Measurements from ENCODE around the gene ZNF496.
"Not testable (repeated sequence)": the region's sequence is repeated elsewhere in the genome, so short reads cannot be mapped to it uniquely, and the experiment has no call there.

Gene ZNF496

DNA sequence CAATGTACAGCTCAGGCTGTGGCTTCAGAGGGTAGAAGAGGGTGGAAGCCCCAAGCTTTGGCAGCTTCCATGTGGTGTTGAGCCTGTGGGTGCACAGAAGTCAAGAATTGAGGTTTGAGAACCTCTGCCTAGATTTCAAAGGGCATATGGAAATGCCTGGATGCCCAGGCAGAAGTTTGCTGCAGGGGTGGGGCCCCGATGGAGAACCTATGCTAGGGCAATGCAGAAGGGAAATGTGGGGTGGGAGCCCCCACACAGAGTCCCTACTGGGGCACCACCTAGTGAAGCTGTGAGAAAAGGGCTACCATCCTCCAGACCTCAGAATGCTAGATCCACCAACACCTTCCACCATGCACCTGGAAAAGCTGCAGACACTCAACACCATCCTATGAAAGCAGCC lies 34.7 kb upstream of the ZNF496 start:
- DNase-seq, CTCF ChIA-PET, H3K27ac Mint-ChIP-seq, H3K36me3 Mint-ChIP-seq, H3K4me1 Mint-ChIP-seq, H3K4me3 Mint-ChIP-seq: not testable (repeated sequence)
- peaks cover 20% of the 10 kb centered on the region for H3K27me3 Mint-ChIP-seq
- H3K9me3 Mint-ChIP-seq: peaks cover 14% of the 10 kb centered on the region

DNA sequence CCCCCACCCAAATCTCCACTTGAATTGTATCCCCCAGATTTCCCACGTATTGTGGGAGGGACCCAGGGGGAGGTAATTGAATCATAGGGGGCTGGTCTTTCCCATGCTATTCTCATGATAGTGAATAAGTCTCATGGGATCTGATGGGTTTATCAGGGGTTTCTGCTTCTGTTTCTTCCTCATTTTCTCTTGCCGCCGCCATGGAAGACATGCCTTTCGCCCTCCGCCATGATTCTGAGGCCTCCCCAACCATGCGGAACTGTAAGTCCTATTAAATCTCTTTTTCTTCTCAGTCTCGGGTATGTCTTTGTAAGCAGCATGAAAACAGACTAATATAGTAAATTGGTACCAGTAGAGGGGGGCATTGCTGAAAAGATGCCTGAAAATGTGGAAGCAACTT lies 33.4 kb upstream of the ZNF496 start:
- no peak overlapping the region for H3K27ac Mint-ChIP-seq
- CTCF ChIA-PET: interaction anchor here (1.5 kb wide), 1 partner anchor 8 kb away, joined by 6 read pairs; no protein-coding TSS in a partner anchor
- H3K4me3 Mint-ChIP-seq: no peak overlapping the region
- H3K36me3 Mint-ChIP-seq: no peaks in the 10 kb centered on the region
- no peak for DNase-seq
- peaks cover 14% of the 10 kb centered on the region for H3K9me3 Mint-ChIP-seq
- peaks cover 31% of the 10 kb centered on the region for H3K27me3 Mint-ChIP-seq
- H3K4me1 Mint-ChIP-seq: no peaks in the 10 kb centered on the region

DNA sequence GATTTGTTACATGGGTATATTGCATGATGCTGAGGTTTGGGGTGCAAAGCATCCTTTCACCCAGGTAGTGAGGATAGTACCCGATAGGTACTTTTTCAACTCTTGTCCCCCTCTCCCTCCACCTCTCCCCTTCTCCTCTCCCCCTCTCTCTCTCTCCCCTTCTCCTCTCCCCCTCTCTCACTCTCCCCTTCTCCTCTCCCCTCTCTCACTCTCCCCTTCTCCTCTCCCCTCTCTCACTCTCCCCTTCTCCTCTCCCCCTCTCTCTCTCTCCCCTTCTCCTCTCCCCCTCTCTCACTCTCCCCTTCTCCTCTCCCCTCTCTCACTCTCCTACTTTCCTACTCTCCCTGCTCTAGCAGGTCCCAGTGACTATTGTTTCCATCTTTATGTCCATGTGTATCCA lies 31.3 kb upstream of the ZNF496 start:
- DNase-seq, H3K4me3 Mint-ChIP-seq, H3K4me1 Mint-ChIP-seq, H3K27ac Mint-ChIP-seq, H3K36me3 Mint-ChIP-seq: not testable (repeated sequence)
- CTCF ChIA-PET: interaction anchor here (1.4 kb wide), 1 partner anchor 35 kb away, joined by 3 read pairs; no protein-coding TSS in a partner anchor
- H3K9me3 Mint-ChIP-seq: peaks cover 14% of the 10 kb centered on the region
- peaks cover 33% of the 10 kb centered on the region for H3K27me3 Mint-ChIP-seq

DNA sequence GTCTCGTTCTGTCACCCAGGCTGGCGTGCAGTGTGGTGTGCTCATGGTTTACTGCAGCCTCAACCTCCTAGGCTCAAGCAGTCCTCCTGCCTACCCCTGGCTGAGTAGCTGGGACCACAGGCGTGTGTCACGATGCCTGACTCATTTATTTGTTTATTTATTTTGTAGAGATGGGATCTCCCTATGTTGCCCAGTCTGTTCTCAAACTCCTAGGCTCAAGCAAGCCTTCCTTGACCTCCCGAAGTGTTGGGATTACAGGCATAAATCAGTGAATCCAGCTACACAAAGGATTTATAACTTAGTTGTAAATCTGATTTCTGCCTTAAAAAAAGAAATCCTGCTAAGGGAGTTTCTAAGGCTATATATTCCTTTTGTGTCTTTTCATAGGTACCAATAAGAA lies 30.5 kb upstream of the ZNF496 start:
- CTCF ChIA-PET: interaction anchor here (0.5 to 1.4 kb wide), 3 partner anchors 11 to 159 kb away, joined by 3 to 4 read pairs (median 3); no protein-coding TSS in a partner anchor
- DNase-seq: no peak
- Mint-ChIP-seq H3K4me3 (no peak overlapping the region), H3K36me3 (no peaks in the 10 kb centered on the region), H3K27me3 (peaks cover 32% of the 10 kb centered on the region), H3K27ac (no peak overlapping the region), H3K4me1 (no peaks in the 10 kb centered on the region), H3K9me3 (peaks cover 10% of the 10 kb centered on the region)

DNA sequence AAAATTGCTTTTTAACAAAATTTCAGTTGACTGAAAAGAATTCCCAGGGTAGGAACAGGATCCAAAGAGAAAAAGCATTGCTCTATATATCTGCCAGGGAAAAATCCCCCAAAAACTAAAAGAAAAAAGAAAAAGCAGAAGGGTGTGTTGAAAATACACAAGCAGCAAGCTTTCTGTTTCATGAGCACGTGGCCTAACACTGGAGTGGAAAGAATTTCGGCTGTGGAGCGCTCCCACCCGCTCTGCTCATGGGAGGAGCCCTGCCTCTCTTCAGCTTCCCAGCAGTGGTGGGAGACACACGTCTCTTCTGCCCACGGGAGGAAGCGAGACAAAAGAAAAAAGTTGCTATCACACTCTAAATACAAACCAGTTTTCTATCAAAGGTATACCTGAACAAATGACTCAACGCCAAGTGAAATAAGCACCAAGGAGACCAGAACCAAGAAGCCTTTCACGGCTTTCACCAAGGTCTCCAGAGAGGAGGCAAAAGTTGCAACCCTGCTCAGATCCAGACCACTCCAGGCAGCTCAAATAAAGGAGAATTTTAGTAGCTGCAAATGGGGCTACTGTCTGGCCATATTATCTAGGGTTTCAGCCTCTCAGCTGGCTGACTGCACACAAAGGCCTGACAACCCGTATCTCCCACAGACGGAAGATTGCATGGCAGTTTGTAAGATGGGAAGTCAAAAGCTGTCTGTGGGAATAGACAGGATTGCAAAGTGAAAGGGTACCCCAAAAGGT lies 29.5 kb upstream of the ZNF496 start:
- Mint-ChIP-seq H3K9me3 (peaks cover 10% of the 10 kb centered on the region), H3K4me3 (no peak overlapping the region), H3K36me3 (no peaks in the 10 kb centered on the region), H3K27ac (no peak overlapping the region), H3K4me1 (no peaks in the 10 kb centered on the region), H3K27me3 (peaks cover 24% of the 10 kb centered on the region)
- DNase-seq: no peak
- CTCF ChIA-PET: interaction anchor here (0.7 to 1.4 kb wide), 2 partner anchors 11 to 33 kb away, joined by 3 read pairs; no protein-coding TSS in a partner anchor

DNA sequence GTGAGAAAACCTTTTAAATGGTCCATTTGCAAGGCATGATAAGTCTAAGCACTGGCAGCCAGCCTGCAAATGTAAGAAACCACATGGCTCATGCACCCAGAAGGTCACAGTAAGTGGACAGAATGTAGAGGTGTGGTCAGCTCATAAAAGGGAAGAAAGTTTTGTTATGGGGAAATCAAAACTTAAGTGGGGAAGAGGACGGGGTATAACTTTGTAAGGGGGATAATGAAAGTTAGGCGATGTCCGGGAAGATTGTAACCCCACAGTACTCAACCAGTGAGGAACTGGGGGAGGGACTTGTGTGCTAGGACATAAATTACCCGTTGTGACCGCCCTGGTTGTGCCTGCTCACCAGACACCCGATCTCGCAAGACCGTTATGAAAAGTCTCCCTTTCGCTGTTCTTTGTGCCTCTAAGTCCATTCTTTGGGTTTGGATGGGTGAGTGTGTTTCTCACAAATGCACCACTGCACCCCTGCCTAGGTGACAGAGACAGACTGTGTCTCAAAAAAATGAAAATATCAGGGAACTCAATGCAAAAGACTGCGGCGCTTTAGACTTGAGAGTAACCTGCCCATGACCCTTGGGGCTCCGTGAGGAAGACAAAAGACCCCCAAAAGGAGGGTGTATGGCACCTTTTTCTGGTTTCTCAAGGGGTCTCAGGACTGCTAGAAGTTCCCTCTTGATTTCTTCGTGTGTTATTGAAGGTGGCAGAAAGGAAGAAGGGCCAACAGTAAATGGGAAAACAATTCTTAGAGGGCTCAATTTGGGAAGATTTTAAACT lies 28.6 kb upstream of the ZNF496 start:
- H3K4me1 Mint-ChIP-seq: no peaks in the 10 kb centered on the region
- DNase-seq: no peak
- no peaks in the 10 kb centered on the region for H3K36me3 Mint-ChIP-seq
- CTCF ChIA-PET: interaction anchor here (0.9 kb wide), 1 partner anchor 13 kb away, joined by 3 read pairs; no protein-coding TSS in a partner anchor
- no peak overlapping the region for H3K27ac Mint-ChIP-seq
- H3K9me3 Mint-ChIP-seq: peaks cover 7% of the 10 kb centered on the region
- H3K27me3 Mint-ChIP-seq: peaks cover 19% of the 10 kb centered on the region
- H3K4me3 Mint-ChIP-seq: no peak overlapping the region

DNA sequence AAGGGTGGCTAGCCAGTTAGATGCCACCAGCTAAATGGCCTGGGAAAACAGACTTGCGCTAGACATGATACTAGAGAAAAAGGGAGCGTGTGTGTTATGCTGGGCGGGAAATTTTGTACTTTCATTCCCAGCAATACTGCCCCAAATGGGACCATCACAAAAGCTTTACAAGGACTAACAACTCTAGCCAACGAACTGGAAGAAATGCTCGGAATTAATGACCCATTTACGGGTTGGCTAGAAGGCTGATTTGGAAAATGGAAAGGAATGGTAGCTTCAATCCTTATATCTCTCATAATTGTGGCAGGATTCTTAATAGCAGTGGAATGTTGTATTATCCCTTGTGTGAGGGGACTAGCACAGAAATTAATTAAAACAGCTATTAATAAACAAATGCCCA lies 27.9 kb upstream of the ZNF496 start:
- H3K36me3 Mint-ChIP-seq: no peaks in the 10 kb centered on the region
- H3K27me3 Mint-ChIP-seq: peaks cover 19% of the 10 kb centered on the region
- no peak overlapping the region for H3K27ac Mint-ChIP-seq
- no peak overlapping the region for H3K4me3 Mint-ChIP-seq
- CTCF ChIA-PET: interaction anchor here (0.9 kb wide), 1 partner anchor 14 kb away, joined by 3 read pairs; no protein-coding TSS in a partner anchor
- no peak for DNase-seq
- peaks cover 3% of the 10 kb centered on the region for H3K9me3 Mint-ChIP-seq
- H3K4me1 Mint-ChIP-seq: no peaks in the 10 kb centered on the region

DNA sequence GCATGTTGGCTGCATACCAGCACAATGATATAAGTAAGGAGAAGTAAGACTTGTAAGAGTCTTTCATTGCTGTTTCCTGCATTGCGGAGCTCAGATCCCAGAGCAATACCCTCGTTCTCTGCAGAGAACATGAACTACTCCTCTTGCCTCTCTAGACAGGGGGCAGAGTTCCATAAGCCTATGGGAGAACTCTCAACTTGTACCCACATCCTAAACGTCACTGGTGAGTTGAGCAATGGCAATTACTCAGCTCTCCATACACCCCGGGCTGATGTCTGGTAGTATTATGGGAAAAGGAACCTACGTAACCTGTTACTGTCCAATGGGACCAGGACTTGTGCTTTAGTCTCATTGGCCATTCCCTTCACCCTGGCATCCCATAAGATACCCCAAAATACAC lies 27.3 kb upstream of the ZNF496 start:
- DNase-seq: no peak
- no peak overlapping the region for H3K4me3 Mint-ChIP-seq
- peaks cover 3% of the 10 kb centered on the region for H3K9me3 Mint-ChIP-seq
- H3K27me3 Mint-ChIP-seq: peaks cover 19% of the 10 kb centered on the region
- no peaks in the 10 kb centered on the region for H3K36me3 Mint-ChIP-seq
- CTCF ChIA-PET: no interaction called here
- no peak overlapping the region for H3K27ac Mint-ChIP-seq
- no peaks in the 10 kb centered on the region for H3K4me1 Mint-ChIP-seq

DNA sequence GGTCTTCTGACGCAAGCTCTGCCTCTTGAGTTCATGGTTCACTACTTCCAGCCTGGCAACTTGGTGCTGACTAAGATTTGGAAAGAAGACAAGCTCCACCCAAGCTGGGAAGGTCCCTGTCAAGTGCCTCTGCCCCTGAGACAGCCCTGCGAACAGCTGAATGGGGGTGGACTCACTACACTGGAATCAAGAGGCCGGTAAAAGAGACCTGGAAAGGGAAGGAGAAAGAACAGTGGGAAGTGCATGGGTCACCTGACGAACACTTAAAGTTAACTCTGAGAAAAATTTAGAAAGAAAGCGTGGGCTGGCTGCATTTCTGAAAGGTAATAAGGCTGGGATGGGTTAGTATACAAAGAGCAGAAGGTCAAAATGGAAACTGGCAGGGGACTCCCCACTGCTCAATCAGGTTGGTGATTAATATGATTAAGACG lies 26.1 kb upstream of the ZNF496 start:
- Mint-ChIP-seq H3K36me3 (no peaks in the 10 kb centered on the region), H3K27ac (no peak overlapping the region), H3K4me1 (no peaks in the 10 kb centered on the region), H3K4me3 (no peak overlapping the region), H3K9me3 (peaks cover 3% of the 10 kb centered on the region), H3K27me3 (peaks cover 23% of the 10 kb centered on the region)
- DNase-seq: no peak
- CTCF ChIA-PET: no interaction called here

DNA sequence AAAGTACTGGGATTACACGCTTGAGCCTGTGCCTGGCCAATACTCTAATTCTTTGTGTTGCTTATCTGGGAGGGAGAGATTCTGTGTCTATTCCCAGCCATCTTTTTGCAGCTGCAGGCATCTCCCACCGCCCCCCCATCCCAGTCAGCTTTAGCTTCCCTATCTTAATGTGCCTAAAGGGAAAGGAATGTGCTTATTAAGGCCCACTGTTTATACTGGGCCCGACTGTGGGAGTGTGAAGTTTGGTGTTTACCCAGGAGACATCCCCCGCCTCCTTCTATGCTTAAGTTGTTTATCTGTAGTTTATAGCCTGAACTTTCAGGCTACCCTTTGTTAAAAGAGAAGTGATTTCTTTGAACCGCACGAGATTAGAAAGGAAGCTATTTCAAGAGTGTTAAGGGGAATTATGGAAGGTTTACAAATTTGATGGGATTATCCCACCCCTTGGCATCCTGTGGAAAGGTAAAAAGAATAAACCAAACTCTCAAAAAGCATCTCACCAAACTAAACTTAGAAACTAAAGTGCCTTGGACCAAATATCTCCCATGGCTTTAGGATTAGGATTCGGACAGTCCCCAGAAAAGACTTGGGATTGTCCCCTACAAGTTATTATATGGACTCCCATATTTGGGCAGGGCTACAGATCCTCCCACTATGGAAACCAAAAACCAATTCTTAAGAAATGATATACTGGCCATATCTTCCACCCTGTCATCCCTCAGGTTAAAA lies 25.5 kb upstream of the ZNF496 start:
- CTCF ChIA-PET: no interaction called here
- no peaks in the 10 kb centered on the region for H3K36me3 Mint-ChIP-seq
- no peak overlapping the region for H3K4me3 Mint-ChIP-seq
- no peak overlapping the region for H3K27ac Mint-ChIP-seq
- no peaks in the 10 kb centered on the region for H3K4me1 Mint-ChIP-seq
- peaks cover 3% of the 10 kb centered on the region for H3K9me3 Mint-ChIP-seq
- no peak for DNase-seq
- H3K27me3 Mint-ChIP-seq: peaks cover 24% of the 10 kb centered on the region

DNA sequence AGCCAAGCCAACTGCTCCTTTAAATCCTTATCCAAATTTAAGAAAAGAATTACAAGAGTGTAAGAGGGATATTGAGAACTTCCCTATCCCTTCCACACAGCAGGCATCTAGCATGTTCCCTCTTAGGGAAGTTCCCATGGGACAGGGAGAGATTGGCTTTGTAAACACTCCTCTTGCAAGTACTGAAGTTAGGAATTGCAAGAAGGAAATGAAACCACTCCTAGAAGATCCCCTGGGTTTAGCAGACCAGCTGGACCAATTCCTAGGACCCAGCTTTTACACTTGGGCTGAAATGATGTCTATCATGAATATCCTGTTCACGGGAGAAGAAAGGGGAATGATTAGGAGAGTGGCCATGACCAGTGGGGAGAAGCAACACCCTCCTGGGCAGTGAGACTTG lies 23.5 kb upstream of the ZNF496 start:
- DNase-seq, H3K36me3 Mint-ChIP-seq, H3K9me3 Mint-ChIP-seq, CTCF ChIA-PET, H3K4me1 Mint-ChIP-seq, H3K27ac Mint-ChIP-seq, H3K4me3 Mint-ChIP-seq: not testable (repeated sequence)
- H3K27me3 Mint-ChIP-seq: peaks cover 11% of the 10 kb centered on the region

DNA sequence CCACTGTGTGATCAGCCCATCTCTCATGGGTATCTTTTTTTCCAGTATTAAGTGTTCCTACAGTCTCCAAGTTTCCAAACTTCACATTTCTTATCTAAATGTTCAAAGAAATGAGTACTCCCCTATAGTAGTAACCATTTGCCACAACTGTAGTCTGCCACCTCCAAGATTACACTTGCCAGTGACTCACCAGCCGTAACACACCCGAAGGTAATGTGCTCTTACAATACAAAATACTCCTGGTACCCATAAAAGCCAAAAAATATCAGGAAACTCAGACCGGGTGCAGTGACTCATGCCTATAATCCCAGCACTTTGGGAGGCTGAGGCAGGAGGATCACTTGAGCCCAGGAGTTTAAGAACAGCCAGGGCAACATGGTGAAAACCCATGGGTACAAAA lies 20.5 kb upstream of the ZNF496 start:
- H3K27ac Mint-ChIP-seq: no peak overlapping the region
- H3K27me3 Mint-ChIP-seq: peaks cover 21% of the 10 kb centered on the region
- no peak overlapping the region for H3K4me3 Mint-ChIP-seq
- H3K36me3 Mint-ChIP-seq: peaks cover 2% of the 10 kb centered on the region
- CTCF ChIA-PET: no interaction called here
- peaks cover 11% of the 10 kb centered on the region for H3K4me1 Mint-ChIP-seq
- peaks cover 3% of the 10 kb centered on the region for H3K9me3 Mint-ChIP-seq
- DNase-seq: no peak

DNA sequence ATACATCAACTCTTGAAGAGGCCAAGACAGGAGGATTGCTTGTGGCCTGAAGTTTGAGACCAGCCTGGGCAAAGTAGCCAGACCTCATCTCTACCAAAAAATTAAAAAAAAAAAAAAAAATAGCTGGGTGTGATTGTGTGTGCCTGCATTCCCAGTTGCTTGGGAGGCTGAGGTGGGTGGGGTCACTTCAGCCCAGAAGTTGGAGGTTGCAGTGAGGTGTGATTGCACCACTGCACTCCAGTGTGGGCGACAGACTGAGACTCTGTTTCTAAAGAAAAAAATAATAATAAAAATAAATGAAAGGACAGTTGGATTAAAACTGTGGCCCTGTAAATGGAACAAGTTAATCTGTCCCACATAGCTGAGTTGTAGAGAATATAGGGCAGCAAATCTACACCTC lies 18.9 kb upstream of the ZNF496 start:
- Mint-ChIP-seq H3K4me3 (no peak overlapping the region), H3K9me3 (no peaks in the 10 kb centered on the region), H3K36me3 (peaks cover 2% of the 10 kb centered on the region), H3K27me3 (peaks cover 21% of the 10 kb centered on the region), H3K27ac (no peak overlapping the region), H3K4me1 (peaks cover 11% of the 10 kb centered on the region)
- DNase-seq: no peak
- CTCF ChIA-PET: no interaction called here

DNA sequence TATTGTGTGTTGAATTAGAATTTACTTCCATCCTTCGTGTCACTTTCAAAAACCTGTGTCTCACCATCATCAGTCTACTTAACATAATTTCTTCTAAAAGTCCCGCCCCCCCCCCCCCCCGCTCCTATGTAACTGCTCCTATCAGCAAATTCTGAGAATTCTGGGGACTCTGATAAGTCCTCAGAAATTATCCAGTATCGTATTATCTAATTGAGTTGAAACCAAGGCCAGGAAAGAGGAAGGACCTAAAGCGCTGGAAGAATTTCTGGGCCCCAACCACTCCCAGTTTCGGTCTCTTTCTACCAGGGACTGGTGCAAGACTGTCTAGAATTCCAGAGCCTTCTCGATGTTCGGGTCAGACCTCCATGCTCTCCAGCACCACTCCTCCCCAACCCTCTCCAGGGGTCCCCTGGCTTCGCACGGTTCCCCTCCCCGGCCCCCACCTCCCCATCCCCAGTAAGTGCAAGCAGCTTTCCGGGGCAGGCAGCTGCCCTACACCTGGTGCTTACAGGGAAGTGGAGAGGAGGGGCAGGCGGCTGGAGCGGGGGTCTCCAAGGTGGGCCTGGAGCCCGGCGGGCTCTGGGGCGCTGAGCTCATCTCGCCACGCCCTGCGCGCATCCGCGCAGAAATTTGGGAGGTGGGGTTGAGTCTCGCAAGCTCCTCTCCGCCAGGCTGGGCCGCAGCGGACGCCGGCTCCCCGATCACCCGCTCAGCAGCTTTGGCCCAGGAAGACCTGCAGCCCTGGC lies 16.0 kb upstream of the ZNF496 start:
- CTCF ChIA-PET: no interaction called here
- DNase-seq: no peak
- Mint-ChIP-seq H3K36me3 (peaks cover 2% of the 10 kb centered on the region), H3K27me3 (peaks cover 16% of the 10 kb centered on the region), H3K27ac (no peak overlapping the region), H3K9me3 (no peaks in the 10 kb centered on the region), H3K4me1 (peaks cover 11% of the 10 kb centered on the region), H3K4me3 (no peak overlapping the region)

Data from activated naive CD4-positive, alpha-beta T cell treated with anti-CD3 and anti-CD28 coated beads, Interleukin-2, amount 10 ng/mL, durations not matched to agents 7 days and 5 days (primary cell).